HepG2 (cell line): ENCODE results near the gene TAS2R60. TPM values are rescaled to one million over a fixed set of nuclear protein-coding genes. Genes with fewer than 3 reads are reported as not detected.

Experiments
- BRCA1 ChIP-seq: sonication (generic); formaldehyde crosslinking; IDR thresholded peaks from 2 replicates; pipeline ENCODE4 v1.4.0; 2020; ENCODE audit warnings: missing genetic modification reagents
- FOXC1 ChIP-seq: sonication (generic); formaldehyde crosslinking; IDR thresholded peaks from 2 replicates; pipeline ENCODE4 v1.8.0; 2022; ENCODE audit warnings: mild to moderate bottlenecking, missing genetic modification reagents, borderline replicate concordance
- KAT7 ChIP-seq: IDR thresholded peaks from 2 replicates; pipeline ENCODE4 v1.6.1; 2018; ENCODE audit warnings: borderline replicate concordance, missing compliant biosample characterization
- NFIC ChIP-seq: IDR thresholded peaks from 2 replicates; pipeline ENCODE4 v1.6.1; 2012; ENCODE audit warnings: mild to moderate bottlenecking, low read length, inconsistent platforms
- ZC3H4 ChIP-seq: sonication (generic); formaldehyde crosslinking; IDR thresholded peaks from 2 replicates; pipeline ENCODE4 v1.4.0; 2020; ENCODE audit warnings: missing genetic modification reagents, borderline replicate concordance
- ZNF24 ChIP-seq: fragments of 450-650 bp; IDR thresholded peaks from 2 replicates; pipeline ENCODE4 v1.6.1; 2017; ENCODE audit warnings: antibody characterized with exemption, mild to moderate bottlenecking
- ZNF253 ChIP-seq: sonication (generic); formaldehyde crosslinking; IDR thresholded peaks from 2 replicates; pipeline ENCODE4 v1.8.0; 2022; ENCODE audit warnings: mild to moderate bottlenecking, missing genetic modification reagents, borderline replicate concordance
- polyA plus RNA-seq, 8 experiments: library from polyadenylated mRNA; depleted of rRNA in 3 of 8; stranded (reverse) in 7 of 8; unstranded in 1 of 8; fragments of >200 nt; fragmentation: Illumina TruSeq in 4 of 8; extraction: Trizol in 4 of 8; gene quantifications; 2 replicates each; pipeline versions ENCODE4 v1.2.1 to v1.2.3, GENCODE V29; 2011 to 2016; ENCODE audit warnings: low read depth in 4 of 8, missing spikeins in 1 of 8, mixed read lengths in 1 of 8; ENCODE audit not compliant: insufficient read depth in 1 of 8
- total RNA-seq, 5 experiments: library from RNA; depleted of rRNA; stranded (reverse); fragments of >200 nt; fragmentation: Illumina TruSeq; extraction: Trizol; gene quantifications; 2 replicates each; pipeline ENCODE4 v1.2.3, GENCODE V29; 2016; ENCODE audit warnings: low read depth in 1 of 5
- TF ChIP-seq, protein P1 (sequence below): sonication (generic); formaldehyde crosslinking; IDR thresholded peaks from 2 replicates; pipeline ENCODE4 v1.4.0; 2020; ENCODE audit warnings: missing genetic modification reagents
- TF ChIP-seq, protein P2 (sequence below): sonication (generic); formaldehyde crosslinking; IDR thresholded peaks from 2 replicates; pipeline ENCODE4 v1.4.0; 2020; ENCODE audit warnings: missing genetic modification reagents
- TF ChIP-seq, protein P3 (sequence below): IDR thresholded peaks from 2 replicates; pipeline ENCODE4 v1.6.1; 2016
- TF ChIP-seq, protein P4 (sequence below): sonication (generic); formaldehyde crosslinking; IDR thresholded peaks from 2 replicates; pipeline ENCODE4 v1.8.1; 2023; ENCODE audit warnings: mild to moderate bottlenecking, missing genetic modification reagents
- TF ChIP-seq, protein P5 (sequence below): sonication (generic); formaldehyde crosslinking; IDR thresholded peaks from 2 replicates; pipeline ENCODE4 v1.4.0; 2020; ENCODE audit warnings: missing genetic modification reagents
- TF ChIP-seq, protein P6 (sequence below): sonication (generic); formaldehyde crosslinking; IDR thresholded peaks from 2 replicates; pipeline ENCODE4 v1.5.0; 2020; ENCODE audit warnings: missing genetic modification reagents, mild to moderate bottlenecking, borderline replicate concordance
- TF ChIP-seq, protein P7 (sequence below): sonication (generic); formaldehyde crosslinking; conservative IDR thresholded peaks from 2 replicates; pipeline ENCODE4 v1.4.0; 2020; ENCODE audit warnings: mild to moderate bottlenecking, missing genetic modification reagents, moderate library complexity

TAS2R60 gene
- total and polyA plus RNA-seq, 2 of the 13 experiments (the other 11 are each of a cell fraction or from before 2014, with no cell fraction given), result not detected

DNA sequence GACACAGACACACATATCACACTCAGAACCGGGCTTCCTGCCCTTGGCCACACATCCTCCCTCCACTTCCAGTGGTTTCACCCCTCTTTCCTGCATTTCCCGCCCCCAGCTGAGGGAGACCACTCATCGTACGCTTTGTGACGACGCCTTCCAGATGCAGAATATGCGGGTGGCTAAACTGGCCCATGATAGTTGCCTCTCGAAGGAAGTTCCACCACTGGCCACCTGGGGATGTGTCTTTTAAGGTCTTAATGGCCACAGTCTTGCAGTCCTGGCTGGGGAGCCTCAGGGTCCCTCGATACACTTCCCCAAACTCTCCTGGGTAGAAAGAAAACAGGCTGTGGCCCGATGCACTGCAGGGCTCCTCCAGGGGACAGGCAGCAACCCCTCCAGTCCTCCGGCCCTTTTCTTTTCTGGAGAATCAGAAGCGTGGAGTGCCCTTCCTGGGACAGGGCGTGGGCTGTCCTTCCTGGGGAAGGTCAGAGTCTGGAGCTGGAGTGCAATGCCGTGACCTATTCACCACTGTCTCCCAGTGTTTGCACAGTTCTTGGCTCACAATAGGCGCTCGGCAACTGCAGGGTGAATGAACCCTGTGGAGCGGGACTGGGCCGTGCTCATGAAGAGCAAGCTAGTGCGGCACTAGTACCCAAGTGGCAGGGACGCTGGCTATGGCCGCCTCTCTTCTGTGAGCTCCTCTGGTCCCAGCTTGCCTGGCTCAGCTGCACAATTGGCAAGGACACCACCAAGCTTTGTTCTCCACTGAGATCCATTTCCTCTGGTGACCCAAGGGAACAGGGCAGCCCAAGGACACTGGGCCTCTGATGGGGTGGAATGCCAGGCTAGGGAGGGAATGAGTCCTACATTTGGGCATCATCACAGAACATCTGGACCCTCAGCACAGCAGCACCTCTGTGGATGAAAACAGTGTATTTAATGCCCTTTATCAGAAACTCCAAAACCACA is 47.8 kb upstream of the TAS2R60 start (continued):
- TF ChIP-seq, protein P1, sequence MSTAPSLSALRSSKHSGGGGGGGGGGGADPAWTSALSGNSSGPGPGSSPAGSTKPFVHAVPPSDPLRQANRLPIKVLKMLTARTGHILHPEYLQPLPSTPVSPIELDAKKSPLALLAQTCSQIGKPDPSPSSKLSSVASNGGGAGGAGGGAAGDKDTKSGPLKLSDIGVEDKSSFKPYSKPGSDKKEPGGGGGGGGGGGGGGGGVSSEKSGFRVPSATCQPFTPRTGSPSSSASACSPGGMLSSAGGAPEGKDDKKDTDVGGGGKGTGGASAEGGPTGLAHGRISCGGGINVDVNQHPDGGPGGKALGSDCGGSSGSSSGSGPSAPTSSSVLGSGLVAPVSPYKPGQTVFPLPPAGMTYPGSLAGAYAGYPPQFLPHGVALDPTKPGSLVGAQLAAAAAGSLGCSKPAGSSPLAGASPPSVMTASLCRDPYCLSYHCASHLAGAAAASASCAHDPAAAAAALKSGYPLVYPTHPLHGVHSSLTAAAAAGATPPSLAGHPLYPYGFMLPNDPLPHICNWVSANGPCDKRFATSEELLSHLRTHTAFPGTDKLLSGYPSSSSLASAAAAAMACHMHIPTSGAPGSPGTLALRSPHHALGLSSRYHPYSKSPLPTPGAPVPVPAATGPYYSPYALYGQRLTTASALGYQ (CRISPR knock-in tag), result peak; percentile 56; the same call in 1 of the 2 replicates
- TF ChIP-seq BRCA1 (CRISPR knock-in tag), result no peak
- no peak for TF ChIP-seq NFIC
- TF ChIP-seq, protein P2, sequence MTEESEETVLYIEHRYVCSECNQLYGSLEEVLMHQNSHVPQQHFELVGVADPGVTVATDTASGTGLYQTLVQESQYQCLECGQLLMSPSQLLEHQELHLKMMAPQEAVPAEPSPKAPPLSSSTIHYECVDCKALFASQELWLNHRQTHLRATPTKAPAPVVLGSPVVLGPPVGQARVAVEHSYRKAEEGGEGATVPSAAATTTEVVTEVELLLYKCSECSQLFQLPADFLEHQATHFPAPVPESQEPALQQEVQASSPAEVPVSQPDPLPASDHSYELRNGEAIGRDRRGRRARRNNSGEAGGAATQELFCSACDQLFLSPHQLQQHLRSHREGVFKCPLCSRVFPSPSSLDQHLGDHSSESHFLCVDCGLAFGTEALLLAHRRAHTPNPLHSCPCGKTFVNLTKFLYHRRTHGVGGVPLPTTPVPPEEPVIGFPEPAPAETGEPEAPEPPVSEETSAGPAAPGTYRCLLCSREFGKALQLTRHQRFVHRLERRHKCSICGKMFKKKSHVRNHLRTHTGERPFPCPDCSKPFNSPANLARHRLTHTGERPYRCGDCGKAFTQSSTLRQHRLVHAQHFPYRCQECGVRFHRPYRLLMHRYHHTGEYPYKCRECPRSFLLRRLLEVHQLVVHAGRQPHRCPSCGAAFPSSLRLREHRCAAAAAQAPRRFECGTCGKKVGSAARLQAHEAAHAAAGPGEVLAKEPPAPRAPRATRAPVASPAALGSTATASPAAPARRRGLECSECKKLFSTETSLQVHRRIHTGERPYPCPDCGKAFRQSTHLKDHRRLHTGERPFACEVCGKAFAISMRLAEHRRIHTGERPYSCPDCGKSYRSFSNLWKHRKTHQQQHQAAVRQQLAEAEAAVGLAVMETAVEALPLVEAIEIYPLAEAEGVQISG (CRISPR knock-in tag), result peak; percentile 77
- TF ChIP-seq, protein P3, sequence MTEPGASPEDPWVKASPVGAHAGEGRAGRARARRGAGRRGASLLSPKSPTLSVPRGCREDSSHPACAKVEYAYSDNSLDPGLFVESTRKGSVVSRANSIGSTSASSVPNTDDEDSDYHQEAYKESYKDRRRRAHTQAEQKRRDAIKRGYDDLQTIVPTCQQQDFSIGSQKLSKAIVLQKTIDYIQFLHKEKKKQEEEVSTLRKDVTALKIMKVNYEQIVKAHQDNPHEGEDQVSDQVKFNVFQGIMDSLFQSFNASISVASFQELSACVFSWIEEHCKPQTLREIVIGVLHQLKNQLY, result 0 out of 2 replicates have a peak, but pooled peaks have one; percentile 42
- TF ChIP-seq ZNF24, result no peak
- TF ChIP-seq FOXC1, result 0 out of 2 replicates have a peak, but pooled peaks have one; percentile 25
- no peak for TF ChIP-seq ZNF253 (CRISPR knock-in tag)
- TF ChIP-seq, protein P4, sequence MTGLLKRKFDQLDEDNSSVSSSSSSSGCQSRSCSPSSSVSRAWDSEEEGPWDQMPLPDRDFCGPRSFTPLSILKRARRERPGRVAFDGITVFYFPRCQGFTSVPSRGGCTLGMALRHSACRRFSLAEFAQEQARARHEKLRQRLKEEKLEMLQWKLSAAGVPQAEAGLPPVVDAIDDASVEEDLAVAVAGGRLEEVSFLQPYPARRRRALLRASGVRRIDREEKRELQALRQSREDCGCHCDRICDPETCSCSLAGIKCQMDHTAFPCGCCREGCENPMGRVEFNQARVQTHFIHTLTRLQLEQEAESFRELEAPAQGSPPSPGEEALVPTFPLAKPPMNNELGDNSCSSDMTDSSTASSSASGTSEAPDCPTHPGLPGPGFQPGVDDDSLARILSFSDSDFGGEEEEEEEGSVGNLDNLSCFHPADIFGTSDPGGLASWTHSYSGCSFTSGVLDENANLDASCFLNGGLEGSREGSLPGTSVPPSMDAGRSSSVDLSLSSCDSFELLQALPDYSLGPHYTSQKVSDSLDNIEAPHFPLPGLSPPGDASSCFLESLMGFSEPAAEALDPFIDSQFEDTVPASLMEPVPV (CRISPR knock-in tag), result no peak
- no peak for TF ChIP-seq KAT7 (CRISPR knock-in tag)
- TF ChIP-seq, protein P5, sequence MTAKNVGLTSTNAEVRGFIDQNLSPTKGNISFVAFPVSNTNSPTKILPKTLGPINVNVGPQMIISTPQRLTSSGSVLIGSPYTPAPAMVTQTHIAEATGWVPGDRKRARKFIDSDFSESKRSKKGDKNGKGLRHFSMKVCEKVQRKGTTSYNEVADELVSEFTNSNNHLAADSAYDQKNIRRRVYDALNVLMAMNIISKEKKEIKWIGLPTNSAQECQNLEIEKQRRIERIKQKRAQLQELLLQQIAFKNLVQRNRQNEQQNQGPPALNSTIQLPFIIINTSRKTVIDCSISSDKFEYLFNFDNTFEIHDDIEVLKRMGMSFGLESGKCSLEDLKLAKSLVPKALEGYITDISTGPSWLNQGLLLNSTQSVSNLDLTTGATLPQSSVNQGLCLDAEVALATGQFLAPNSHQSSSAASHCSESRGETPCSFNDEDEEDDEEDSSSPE (CRISPR knock-in tag), result peak; percentile 50; the same call in 1 of the 2 replicates
- TF ChIP-seq, protein P6, sequence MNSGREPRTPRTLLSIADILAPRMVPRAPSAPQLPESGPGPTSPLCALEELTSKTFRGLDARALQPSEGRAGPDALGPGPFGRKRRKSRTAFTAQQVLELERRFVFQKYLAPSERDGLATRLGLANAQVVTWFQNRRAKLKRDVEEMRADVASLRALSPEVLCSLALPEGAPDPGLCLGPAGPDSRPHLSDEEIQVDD (CRISPR knock-in tag), result no peak
- no peak for TF ChIP-seq ZC3H4 (CRISPR knock-in tag)
- TF ChIP-seq, protein P7, sequence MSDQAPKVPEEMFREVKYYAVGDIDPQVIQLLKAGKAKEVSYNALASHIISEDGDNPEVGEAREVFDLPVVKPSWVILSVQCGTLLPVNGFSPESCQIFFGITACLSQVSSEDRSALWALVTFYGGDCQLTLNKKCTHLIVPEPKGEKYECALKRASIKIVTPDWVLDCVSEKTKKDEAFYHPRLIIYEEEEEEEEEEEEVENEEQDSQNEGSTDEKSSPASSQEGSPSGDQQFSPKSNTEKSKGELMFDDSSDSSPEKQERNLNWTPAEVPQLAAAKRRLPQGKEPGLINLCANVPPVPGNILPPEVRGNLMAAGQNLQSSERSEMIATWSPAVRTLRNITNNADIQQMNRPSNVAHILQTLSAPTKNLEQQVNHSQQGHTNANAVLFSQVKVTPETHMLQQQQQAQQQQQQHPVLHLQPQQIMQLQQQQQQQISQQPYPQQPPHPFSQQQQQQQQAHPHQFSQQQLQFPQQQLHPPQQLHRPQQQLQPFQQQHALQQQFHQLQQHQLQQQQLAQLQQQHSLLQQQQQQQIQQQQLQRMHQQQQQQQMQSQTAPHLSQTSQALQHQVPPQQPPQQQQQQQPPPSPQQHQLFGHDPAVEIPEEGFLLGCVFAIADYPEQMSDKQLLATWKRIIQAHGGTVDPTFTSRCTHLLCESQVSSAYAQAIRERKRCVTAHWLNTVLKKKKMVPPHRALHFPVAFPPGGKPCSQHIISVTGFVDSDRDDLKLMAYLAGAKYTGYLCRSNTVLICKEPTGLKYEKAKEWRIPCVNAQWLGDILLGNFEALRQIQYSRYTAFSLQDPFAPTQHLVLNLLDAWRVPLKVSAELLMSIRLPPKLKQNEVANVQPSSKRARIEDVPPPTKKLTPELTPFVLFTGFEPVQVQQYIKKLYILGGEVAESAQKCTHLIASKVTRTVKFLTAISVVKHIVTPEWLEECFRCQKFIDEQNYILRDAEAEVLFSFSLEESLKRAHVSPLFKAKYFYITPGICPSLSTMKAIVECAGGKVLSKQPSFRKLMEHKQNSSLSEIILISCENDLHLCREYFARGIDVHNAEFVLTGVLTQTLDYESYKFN (CRISPR knock-in tag), result peak; percentile 89
